ENCODE measurements around the gene ARHGAP12. TPM values are rescaled to one million over a fixed set of nuclear protein-coding genes. Genes with fewer than 3 reads are reported as not detected.
A peak's percentile ranks its signal among the peaks of the same experiment; 100 is the strongest.

The ARHGAP12 gene
- total RNA-seq, 1 donor from 2014 or later, result 11.4 TPM

DNA sequence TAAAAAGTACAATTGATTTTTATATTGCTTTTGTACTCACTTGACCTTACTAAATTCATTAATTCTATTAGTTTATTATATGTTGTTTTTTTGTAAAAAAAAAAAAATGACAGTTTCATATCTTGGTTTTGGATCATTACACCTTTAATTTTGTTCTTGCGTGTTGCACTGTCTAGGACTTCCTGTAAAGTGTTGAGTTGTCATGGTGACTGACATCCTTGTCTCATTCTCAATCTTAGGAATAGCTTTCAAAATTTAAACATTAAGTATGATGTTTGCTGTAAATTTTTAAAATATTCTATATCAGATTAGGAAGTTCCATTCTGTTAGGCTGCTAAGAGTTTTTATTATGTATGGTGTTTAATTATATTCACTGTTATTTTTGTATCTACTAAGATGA, 139.1 kb downstream of the ARHGAP12 start:
- Histone ChIP-seq H3K27ac (no peak overlapping the region), H3K27me3 (no peaks in the 10 kb centered on the region), H3K9me3 (no peaks in the 10 kb centered on the region), H3K4me3 (no peak overlapping the region), H3K36me3 (no peaks in the 10 kb centered on the region), H3K4me1 (no peaks in the 10 kb centered on the region)
- intact Hi-C loops (cut with DNase I), result no loop called here
- DNase-seq (ENCODE audit: low spot score in 2 of 2), result no peak
- TF ChIP-seq, protein P1, sequence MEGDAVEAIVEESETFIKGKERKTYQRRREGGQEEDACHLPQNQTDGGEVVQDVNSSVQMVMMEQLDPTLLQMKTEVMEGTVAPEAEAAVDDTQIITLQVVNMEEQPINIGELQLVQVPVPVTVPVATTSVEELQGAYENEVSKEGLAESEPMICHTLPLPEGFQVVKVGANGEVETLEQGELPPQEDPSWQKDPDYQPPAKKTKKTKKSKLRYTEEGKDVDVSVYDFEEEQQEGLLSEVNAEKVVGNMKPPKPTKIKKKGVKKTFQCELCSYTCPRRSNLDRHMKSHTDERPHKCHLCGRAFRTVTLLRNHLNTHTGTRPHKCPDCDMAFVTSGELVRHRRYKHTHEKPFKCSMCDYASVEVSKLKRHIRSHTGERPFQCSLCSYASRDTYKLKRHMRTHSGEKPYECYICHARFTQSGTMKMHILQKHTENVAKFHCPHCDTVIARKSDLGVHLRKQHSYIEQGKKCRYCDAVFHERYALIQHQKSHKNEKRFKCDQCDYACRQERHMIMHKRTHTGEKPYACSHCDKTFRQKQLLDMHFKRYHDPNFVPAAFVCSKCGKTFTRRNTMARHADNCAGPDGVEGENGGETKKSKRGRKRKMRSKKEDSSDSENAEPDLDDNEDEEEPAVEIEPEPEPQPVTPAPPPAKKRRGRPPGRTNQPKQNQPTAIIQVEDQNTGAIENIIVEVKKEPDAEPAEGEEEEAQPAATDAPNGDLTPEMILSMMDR (IDR thresholded peaks at IDR 0.05), result no peak

DNA sequence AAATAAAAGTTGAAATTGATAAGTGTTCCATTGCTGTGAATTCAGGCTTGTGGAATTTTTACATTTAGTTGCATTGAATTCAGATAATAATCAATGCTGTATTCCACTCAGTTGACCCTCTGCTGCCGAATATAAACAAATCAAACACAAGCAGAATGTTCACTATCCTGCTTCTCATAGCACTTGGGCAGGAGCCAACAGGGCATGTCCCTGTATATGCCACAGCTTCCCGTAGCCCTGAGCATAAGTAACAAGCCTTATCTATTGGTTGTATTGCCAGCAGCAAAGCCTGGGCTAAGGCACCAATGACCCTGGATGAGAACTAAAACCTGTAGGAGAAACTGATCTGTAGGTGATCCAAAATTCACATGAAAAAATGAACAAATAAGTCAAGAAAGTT, 145.9 kb downstream of the ARHGAP12 start:
- H3K27ac ChIP-seq, result no peak overlapping the region
- no peaks in the 10 kb centered on the region for H3K36me3 ChIP-seq
- H3K9me3 ChIP-seq, result no peaks in the 10 kb centered on the region
- DNase-seq (ENCODE audit: low spot score in 2 of 2), result no peak
- TF ChIP-seq, protein P1 (IDR thresholded peaks at IDR 0.05), result no peak
- no peak overlapping the region for H3K4me3 ChIP-seq
- H3K4me1 ChIP-seq, result no peaks in the 10 kb centered on the region
- intact Hi-C loops (cut with DNase I), result no loop called here
- H3K27me3 ChIP-seq, result no peaks in the 10 kb centered on the region

DNA sequence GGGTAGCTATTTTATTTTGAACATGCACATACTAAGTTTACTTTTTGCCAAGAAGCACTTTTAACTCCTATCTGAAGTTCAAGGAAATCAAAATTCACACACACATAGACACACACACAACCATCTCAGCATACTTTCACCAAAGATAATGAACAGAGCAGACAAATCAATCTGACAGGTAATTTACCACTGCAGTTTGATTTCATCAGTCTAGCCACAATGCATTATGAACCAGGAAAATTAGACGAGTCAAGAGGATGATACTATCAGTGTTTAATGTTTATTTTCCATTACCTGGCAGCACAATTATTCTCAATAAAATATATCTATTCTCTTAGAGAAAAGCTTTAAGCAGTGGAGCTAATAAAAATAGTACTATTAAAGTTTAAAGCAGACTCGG, 147.9 kb downstream of the ARHGAP12 start:
- Histone ChIP-seq H3K36me3 (no peaks in the 10 kb centered on the region), H3K4me1 (no peaks in the 10 kb centered on the region), H3K9me3 (no peaks in the 10 kb centered on the region), H3K4me3 (no peak overlapping the region), H3K27ac (no peak overlapping the region), H3K27me3 (no peaks in the 10 kb centered on the region)
- intact Hi-C loops (cut with DNase I), result no loop called here
- no peak for DNase-seq (ENCODE audit: low spot score in 2 of 2)
- TF ChIP-seq, protein P1 (IDR thresholded peaks at IDR 0.05), result no peak

DNA sequence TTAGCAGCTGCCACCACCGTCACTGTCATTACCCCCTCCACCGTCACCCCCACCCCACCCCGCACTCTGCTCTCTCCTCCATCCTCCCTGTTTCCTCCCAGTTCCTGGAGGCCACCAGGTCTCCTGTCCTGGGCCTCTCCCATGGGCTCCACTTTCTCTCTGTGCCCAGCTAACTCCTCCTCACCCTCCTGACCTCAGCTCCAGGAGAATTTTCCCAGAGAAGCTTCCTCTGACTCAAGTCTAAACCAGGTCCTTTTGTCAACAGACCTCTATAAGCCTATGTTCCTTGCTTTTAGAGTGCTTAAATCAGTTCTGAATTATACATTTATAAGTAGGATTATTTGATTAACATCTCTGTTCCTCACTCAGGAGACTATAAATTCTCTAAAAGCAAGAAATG, 150.0 kb downstream of the ARHGAP12 start:
- no peaks in the 10 kb centered on the region for H3K9me3 ChIP-seq

DNA sequence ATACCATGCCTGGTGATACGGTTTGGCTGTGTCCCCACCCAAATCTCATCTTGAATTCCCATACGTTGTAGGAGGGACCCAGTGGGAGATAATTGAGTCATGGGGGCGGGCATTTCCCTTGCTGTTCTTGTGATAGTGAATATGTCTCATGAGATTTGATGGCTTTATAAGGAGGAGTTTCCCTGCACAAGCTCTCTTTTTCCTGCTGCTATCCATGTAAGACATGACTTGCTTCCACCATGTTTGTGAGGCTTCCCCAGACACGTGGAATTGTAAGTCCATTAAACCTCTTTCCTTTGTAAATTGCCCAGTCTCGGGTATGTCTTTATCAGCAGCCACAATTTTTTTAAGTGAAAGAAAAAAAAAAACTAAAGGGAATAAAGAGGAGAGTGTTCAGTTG, 152.5 kb downstream of the ARHGAP12 start:
- H3K4me3 ChIP-seq, result no peak overlapping the region
- no peaks in the 10 kb centered on the region for H3K9me3 ChIP-seq
- no peaks in the 10 kb centered on the region for H3K4me1 ChIP-seq
- TF ChIP-seq, protein P1 (IDR thresholded peaks at IDR 0.05), result no peak
- no peaks in the 10 kb centered on the region for H3K27me3 ChIP-seq
- peak in 1 of 2 donors; percentile 43 for DNase-seq (ENCODE audit: low spot score in 2 of 2)
- intact Hi-C loops (cut with DNase I), result no loop called here
- no peak overlapping the region for H3K27ac ChIP-seq
- H3K36me3 ChIP-seq, result no peaks in the 10 kb centered on the region

More for the DNA sequence above, 150.0 kb downstream of the ARHGAP12 start:
- intact Hi-C loops (cut with DNase I), result no loop called here
- Histone ChIP-seq H3K36me3 (no peaks in the 10 kb centered on the region), H3K4me3 (no peak overlapping the region), H3K27me3 (no peaks in the 10 kb centered on the region), H3K27ac (no peak overlapping the region), H3K4me1 (no peaks in the 10 kb centered on the region)
- TF ChIP-seq, protein P1 (IDR thresholded peaks at IDR 0.05), result no peak
- DNase-seq (ENCODE audit: low spot score in 2 of 2), result no peak

Measured in ascending aorta (tissue), 2 donors.